Mucosa of gallbladder (tissue), 1 donor: ENCODE measurements around the gene ANTXR1. TPM values are rescaled to one million over a fixed set of nuclear protein-coding genes. Genes with fewer than 3 reads are reported as not detected.
A peak's percentile ranks its signal among the peaks of the same experiment; 100 is the strongest.

ENCODE experiments used
- DNase-seq: peaks from one replicate; pipeline ENCODE4 v3.0.0-alpha.2; 2020; ENCODE audit warnings: low spot score
- total RNA-seq: library from RNA; stranded (reverse); gene quantifications from one replicate; pipeline ENCODE4 v1.2.1, GENCODE V29; 2021
- donor health status: DM: no; HTN: no; CAD: no.

Gene ANTXR1
- total RNA-seq, 1 donor from 2014 or later = 142 TPM

- no peak for DNase-seq
Measured at GRCh38 chr2:69034122-69034521, 21.1 kb downstream of the ANTXR1 start.

GRCh38 chr2:69034845-69035244, 21.9 kb downstream of the ANTXR1 start:
- DNase-seq = no peak

- no peak for DNase-seq
Measured at GRCh38 chr2:69036926-69037325, 23.9 kb downstream of the ANTXR1 start.

- DNase-seq = no peak
Measured at GRCh38 chr2:69041214-69041613, 28.2 kb downstream of the ANTXR1 start.

- no peak for DNase-seq
Measured at GRCh38 chr2:69043736-69044400, 30.9 kb downstream of the ANTXR1 start.

- DNase-seq = no peak
Measured at GRCh38 chr2:69046221-69046662, 33.3 kb downstream of the ANTXR1 start.

- no peak for DNase-seq
Measured at GRCh38 chr2:69047625-69048145, 34.7 kb downstream of the ANTXR1 start.

GRCh38 chr2:69050802-69051201, 37.8 kb downstream of the ANTXR1 start:
- DNase-seq = no peak

- DNase-seq = no peak
Measured at GRCh38 chr2:69053416-69053965, 40.5 kb downstream of the ANTXR1 start.

GRCh38 chr2:69054431-69054830, 41.5 kb downstream of the ANTXR1 start:
- DNase-seq = no peak

GRCh38 chr2:69055688-69056470, 42.9 kb downstream of the ANTXR1 start:
- no peak for DNase-seq

GRCh38 chr2:69057660-69058059, 44.7 kb downstream of the ANTXR1 start:
- no peak for DNase-seq

- DNase-seq = no peak
Measured at GRCh38 chr2:69059731-69060290, 46.8 kb downstream of the ANTXR1 start.

- DNase-seq = no peak
Measured at GRCh38 chr2:69060938-69061501, 48.0 kb downstream of the ANTXR1 start.

GRCh38 chr2:69061525-69061924, 48.5 kb downstream of the ANTXR1 start:
- DNase-seq = no peak

GRCh38 chr2:69062307-69062962, 49.5 kb downstream of the ANTXR1 start:
- peak; percentile 74 for DNase-seq

- no peak for DNase-seq
Measured at GRCh38 chr2:69065735-69066336, 52.9 kb downstream of the ANTXR1 start.

- no peak for DNase-seq
Measured at GRCh38 chr2:69067026-69067630, 54.1 kb downstream of the ANTXR1 start.

GRCh38 chr2:69067866-69068265, 54.9 kb downstream of the ANTXR1 start:
- no peak for DNase-seq

- no peak for DNase-seq
Measured at GRCh38 chr2:69070969-69071368, 58.0 kb downstream of the ANTXR1 start.
